C4-2B (cell line): ENCODE results near the gene TMPRSS9.

Experiments
- ZFX ChIP-seq: fragments of 450-650 bp; IDR thresholded peaks from 2 replicates; pipeline ENCODE4 v1.6.1; 2017
- TF ChIP-seq, protein P1 (sequence below): fragments of 450-650 bp; conservative IDR thresholded peaks from 2 replicates; pipeline ENCODE4 v1.5.1; 2017; ENCODE audit warnings: mild to moderate bottlenecking

GRCh38 chr19:2443785-2444182, 83.7 kb downstream of the TMPRSS9 start:
- TF ChIP-seq, protein P1, sequence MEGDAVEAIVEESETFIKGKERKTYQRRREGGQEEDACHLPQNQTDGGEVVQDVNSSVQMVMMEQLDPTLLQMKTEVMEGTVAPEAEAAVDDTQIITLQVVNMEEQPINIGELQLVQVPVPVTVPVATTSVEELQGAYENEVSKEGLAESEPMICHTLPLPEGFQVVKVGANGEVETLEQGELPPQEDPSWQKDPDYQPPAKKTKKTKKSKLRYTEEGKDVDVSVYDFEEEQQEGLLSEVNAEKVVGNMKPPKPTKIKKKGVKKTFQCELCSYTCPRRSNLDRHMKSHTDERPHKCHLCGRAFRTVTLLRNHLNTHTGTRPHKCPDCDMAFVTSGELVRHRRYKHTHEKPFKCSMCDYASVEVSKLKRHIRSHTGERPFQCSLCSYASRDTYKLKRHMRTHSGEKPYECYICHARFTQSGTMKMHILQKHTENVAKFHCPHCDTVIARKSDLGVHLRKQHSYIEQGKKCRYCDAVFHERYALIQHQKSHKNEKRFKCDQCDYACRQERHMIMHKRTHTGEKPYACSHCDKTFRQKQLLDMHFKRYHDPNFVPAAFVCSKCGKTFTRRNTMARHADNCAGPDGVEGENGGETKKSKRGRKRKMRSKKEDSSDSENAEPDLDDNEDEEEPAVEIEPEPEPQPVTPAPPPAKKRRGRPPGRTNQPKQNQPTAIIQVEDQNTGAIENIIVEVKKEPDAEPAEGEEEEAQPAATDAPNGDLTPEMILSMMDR = no peak
- no peak for TF ChIP-seq ZFX
